ENCODE results near the gene TMEM106C.

Gene TMEM106C

DNA sequence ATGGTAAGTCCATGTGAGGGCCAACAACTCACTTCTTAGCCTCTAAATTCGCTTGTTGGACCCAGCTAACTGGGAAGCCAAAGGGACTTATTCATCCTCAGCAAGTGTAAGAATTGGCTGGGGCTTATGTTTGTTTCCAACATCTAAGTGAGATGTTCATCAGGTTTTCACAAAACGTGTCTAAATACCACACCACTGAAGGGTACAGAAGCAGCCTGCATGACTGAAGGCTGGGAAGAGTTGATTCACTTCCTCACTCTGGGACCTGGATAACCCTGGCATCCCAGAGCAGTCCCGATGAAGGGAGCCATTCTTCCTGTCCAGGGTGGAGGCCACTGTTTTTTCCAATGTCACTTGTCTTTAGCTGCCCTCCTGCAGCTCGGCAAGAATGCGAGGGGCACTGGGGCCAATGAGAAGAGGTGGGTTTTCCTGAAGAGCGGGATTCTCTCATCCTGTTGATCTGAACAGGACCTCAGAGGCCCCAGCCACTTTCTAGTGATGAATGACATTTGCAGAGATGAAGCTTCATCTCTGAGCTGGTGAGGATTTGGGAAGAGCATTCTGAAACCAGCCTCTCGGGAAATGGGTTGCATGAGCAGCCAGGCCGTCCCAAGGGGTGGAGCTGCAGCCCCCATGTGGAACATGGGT, 53.1 kb downstream of the TMEM106C start:
- no peak for DNase-seq (ENCODE audit: low spot score)

DNA sequence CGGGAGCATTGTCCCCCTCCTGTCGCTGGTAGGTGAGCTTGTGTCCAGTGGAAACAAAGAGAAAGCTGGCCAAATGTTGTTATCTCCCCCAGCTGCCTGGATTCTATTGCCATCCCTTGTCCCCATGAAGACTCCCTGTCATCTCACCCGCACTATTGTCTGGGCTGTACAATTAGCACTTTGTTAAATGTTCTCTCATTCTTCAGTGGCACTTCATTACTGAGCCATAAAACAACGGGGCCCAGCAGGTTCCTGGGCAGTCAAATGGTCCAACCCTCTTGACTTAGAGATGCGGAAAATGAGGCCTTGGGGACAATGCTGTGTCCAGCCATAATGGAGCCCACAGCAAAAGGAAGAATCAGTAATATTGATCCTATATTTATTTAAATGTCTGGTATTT, 54.1 kb downstream of the TMEM106C start:
- no peak for DNase-seq (ENCODE audit: low spot score)

DNA sequence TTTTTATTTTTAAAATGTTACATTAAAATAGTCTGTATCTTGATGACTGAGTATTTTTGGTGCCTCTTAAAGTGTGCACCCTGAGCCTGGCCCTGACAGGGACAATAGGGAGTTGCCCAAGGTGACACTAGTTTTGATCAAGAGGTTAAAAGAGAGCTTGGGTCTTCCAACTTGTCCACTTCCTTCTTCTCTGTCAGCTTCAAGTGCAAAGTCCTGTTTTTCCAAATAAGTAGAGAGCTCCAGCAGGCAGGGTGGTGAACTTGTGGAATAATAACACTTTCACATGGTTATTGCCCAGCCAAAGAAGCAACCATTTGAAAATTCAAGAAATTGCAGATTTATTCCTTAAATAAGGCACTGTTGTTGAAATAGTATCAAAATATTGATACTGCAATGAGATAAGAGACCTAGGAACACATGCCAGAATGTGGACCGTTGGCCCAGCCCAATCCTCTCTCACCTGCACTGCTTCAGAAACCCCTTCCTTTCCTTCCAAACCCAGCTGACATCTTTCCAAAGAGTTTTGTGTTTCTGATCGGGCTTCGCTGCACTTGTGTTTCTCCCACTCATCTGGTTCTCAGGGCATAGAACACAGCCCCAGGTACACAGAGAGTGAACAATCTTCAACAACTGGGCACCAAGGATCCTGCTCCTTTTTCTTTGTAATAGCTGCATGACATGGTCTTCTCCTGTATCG, 54.7 kb downstream of the TMEM106C start:
- no peak for DNase-seq (ENCODE audit: low spot score)
